ENCODE measurements around the gene WDFY1.

Gene WDFY1

DNA sequence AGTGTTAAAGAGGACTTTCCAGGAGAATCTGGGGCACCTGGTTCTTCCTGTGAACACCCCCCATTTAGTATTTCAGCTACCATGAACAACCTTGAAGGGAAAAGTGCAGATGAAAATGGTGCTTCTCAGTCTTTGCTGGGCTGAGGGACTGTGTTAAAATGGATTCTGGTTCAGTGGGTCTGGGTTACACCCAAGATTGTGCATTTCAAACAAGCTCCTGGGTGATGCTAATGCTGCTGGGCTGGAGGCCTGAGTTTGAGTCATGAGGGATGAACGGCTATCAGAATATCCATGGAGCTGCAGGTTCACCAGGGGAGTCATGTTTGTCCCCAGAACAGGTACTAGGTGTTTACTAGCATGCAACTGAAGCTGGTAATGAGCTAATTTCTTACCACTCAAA is 36.1 kb upstream of the WDFY1 start:
- TF ChIP-seq, protein P1, sequence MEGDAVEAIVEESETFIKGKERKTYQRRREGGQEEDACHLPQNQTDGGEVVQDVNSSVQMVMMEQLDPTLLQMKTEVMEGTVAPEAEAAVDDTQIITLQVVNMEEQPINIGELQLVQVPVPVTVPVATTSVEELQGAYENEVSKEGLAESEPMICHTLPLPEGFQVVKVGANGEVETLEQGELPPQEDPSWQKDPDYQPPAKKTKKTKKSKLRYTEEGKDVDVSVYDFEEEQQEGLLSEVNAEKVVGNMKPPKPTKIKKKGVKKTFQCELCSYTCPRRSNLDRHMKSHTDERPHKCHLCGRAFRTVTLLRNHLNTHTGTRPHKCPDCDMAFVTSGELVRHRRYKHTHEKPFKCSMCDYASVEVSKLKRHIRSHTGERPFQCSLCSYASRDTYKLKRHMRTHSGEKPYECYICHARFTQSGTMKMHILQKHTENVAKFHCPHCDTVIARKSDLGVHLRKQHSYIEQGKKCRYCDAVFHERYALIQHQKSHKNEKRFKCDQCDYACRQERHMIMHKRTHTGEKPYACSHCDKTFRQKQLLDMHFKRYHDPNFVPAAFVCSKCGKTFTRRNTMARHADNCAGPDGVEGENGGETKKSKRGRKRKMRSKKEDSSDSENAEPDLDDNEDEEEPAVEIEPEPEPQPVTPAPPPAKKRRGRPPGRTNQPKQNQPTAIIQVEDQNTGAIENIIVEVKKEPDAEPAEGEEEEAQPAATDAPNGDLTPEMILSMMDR (IDR thresholded peaks at IDR 0.05; ENCODE audit: control insufficient read depth, insufficient read depth, low read depth, low read length, missing control alignments), result no peak
- H3K4me3 ChIP-seq (ENCODE audit: control insufficient read depth, low read depth, low read length), result no peak overlapping the region
- no peak for DNase-seq (ENCODE audit: low read depth)

GRCh38 chr2:223980803-223981202 is 35.7 kb upstream of the WDFY1 start:
- no peak overlapping the region for H3K4me3 ChIP-seq (ENCODE audit: control insufficient read depth, low read depth, low read length)
- no peak for DNase-seq (ENCODE audit: low read depth)
- TF ChIP-seq, protein P1 (IDR thresholded peaks at IDR 0.05; ENCODE audit: control insufficient read depth, insufficient read depth, low read depth, low read length, missing control alignments), result no peak

- H3K4me3 ChIP-seq (ENCODE audit: control insufficient read depth, low read depth, low read length), result no peak overlapping the region
- TF ChIP-seq, protein P1 (IDR thresholded peaks at IDR 0.05; ENCODE audit: control insufficient read depth, insufficient read depth, low read depth, low read length, missing control alignments), result no peak
- no peak for DNase-seq (ENCODE audit: low read depth)
Measured at GRCh38 chr2:223980397-223980735, 35.2 kb upstream of the WDFY1 start.

GRCh38 chr2:223979730-223980396 is 34.7 kb upstream of the WDFY1 start:
- TF ChIP-seq, protein P1 (IDR thresholded peaks at IDR 0.05; ENCODE audit: control insufficient read depth, insufficient read depth, low read depth, low read length, missing control alignments), result no peak
- no peak overlapping the region for H3K4me3 ChIP-seq (ENCODE audit: control insufficient read depth, low read depth, low read length)
- DNase-seq (ENCODE audit: low read depth), result no peak

- no peak overlapping the region for H3K4me3 ChIP-seq (ENCODE audit: control insufficient read depth, low read depth, low read length)
- TF ChIP-seq, protein P1 (IDR thresholded peaks at IDR 0.05; ENCODE audit: control insufficient read depth, insufficient read depth, low read depth, low read length, missing control alignments), result no peak
- DNase-seq (ENCODE audit: low read depth), result no peak
Measured at GRCh38 chr2:223978451-223978850, 33.3 kb upstream of the WDFY1 start.

DNA sequence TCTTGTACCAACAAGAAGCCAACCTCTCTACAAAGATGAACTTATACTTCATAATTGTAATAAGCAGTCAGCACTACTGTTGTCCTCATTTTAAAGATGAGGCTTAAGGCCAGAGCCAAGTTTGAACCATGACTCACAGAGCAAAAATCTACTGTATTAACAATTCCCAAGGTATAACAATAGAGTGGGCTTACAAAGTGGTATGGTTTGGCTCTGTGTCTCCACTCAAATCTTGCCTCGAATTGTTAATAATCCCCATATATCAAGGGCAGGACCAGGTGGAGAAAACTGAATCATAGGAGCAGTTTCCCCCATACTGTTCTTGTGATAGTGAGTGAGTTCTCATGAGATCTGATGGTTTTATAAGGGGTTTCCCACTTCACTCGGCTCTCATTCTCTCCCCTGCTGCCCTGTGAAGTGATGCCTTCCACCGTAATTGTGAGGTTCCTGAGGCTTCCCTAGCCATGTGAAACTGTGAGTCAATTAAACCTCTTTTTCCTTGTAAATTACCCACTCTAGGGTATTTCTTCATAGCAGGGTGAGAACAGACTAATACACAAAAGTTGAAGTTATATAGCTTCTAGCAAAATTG is 31.6 kb upstream of the WDFY1 start:
- TF ChIP-seq, protein P1 (IDR thresholded peaks at IDR 0.05; ENCODE audit: control insufficient read depth, insufficient read depth, low read depth, low read length, missing control alignments), result no peak
- DNase-seq (ENCODE audit: low read depth), result no peak
- no peak overlapping the region for H3K4me3 ChIP-seq (ENCODE audit: control insufficient read depth, low read depth, low read length)
